Prostate gland (tissue), 2 donors: ENCODE results near the gene TROAP.

Experiments used
- POLR2AphosphoS5 ChIP-seq: sonication (generic); formaldehyde crosslinking; IDR thresholded peaks from one replicate; pipeline ENCODE4 v1.6.1; 2017; ENCODE audit warnings: antibody characterized with exemption
- TF ChIP-seq, protein P1 (sequence below), 4 experiments: fragments of 200-600 bp in 2 of 4; fragments of 450-650 bp in 2 of 4; sonication (generic) in 2 of 4; IDR thresholded peaks; 1 replicate in 3 of 4; 2 replicates in 1 of 4; pipeline ENCODE4 v1.5.1; 2016 to 2019; ENCODE audit warnings: antibody characterized with exemption in 4 of 4, mild to moderate bottlenecking in 2 of 4, moderate library complexity in 2 of 4

DNA sequence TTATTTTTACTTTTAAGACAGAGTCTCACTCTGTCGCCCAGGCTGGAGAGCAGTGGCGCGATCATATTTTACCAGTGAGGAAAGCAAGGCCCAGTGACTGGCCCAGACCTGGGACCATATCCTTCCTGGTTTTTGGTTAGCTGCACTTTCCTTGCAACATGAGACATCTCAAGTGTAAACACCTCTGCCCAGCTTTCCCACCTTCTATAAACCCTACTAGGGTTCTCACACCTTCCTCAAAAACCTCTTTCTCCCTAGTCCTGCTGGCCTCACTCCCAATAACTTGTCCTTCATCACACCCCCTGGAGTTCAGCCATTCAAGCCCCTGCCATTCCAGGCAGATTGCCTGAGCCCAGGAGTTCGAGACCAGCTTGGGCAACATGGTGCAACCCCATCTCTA, 38.4 kb upstream of the TROAP start:
- TF ChIP-seq, protein P1, sequence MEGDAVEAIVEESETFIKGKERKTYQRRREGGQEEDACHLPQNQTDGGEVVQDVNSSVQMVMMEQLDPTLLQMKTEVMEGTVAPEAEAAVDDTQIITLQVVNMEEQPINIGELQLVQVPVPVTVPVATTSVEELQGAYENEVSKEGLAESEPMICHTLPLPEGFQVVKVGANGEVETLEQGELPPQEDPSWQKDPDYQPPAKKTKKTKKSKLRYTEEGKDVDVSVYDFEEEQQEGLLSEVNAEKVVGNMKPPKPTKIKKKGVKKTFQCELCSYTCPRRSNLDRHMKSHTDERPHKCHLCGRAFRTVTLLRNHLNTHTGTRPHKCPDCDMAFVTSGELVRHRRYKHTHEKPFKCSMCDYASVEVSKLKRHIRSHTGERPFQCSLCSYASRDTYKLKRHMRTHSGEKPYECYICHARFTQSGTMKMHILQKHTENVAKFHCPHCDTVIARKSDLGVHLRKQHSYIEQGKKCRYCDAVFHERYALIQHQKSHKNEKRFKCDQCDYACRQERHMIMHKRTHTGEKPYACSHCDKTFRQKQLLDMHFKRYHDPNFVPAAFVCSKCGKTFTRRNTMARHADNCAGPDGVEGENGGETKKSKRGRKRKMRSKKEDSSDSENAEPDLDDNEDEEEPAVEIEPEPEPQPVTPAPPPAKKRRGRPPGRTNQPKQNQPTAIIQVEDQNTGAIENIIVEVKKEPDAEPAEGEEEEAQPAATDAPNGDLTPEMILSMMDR (IDR thresholded peaks at IDR 0.05), result no peak
- TF ChIP-seq POLR2AphosphoS5, result no peak
